IPS-NIHi7 (cell line): ENCODE results near the gene HAND2.

ENCODE experiments used
- DNase-seq: peaks from one replicate; pipeline ENCODE4 v3.0.0; 2012; ENCODE audit warnings: mixed read lengths; ENCODE audit errors: extremely low spot score

HAND2 gene

DNA sequence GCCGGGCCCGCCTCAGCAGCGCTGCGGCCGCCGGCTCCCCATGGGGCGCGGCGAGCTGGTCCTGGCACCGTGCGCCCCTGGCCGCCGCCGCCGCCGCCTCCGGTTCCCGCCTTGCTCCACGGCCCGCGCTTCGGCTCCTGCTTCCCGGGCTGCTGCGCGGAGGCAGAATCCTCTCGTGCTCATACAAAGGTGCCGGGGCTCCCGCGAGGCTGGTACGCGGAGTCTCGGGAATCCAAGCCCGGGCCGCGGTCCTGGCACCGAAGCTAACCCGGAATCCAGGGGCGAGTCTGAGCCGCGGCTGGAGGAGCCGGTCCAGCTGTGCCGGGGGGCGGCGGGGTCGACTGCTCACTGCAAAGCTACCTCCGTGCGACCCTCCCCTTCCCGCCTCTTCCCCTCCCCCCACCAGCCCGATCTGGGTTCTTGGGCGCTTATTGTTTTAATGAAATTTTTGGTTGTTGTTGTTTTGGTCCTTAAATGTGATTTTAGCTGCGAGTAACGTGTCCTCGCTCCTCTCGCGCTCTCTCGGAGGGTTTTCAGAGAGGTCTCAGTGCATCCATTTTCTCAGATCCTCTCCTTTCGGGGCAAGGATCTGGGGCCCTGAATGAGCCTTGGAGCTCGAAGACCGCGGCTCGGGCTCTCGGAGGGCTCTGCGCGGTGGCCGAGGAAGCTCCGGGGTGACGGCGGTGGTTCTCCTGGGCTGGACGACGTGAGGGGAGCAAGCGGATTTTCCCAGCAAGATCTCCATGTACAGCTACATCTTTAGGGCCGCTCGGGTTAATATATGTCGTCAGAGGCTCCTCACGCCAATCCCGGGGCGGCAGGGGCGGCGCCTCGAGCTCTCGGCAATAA, at the start of gene HAND2:
HAND2 (minus strand) TSS at position 753 of the 849 bp plus-strand sequence. CDS start 940 bp downstream, outside the sequence.
- no peak for DNase-seq

DNA sequence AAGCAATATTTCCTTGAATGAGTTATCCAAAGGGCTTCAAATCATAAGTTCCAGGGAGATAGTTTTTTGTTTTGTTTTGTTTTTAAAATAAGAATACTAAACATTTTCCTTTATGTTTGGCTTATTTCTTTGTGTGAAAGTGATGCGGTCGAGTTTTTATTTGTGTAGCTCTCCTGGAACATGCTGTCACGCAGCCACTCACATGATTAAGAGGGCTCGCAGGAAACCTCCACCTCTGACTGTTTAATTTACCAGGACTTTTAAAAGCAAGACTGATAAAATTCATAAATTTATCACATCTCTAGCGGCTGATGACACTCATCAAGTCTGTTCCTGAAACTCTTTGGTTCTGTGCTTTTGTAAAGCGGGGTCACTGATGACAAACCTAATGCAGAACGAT, 48.9 kb upstream of the HAND2 start:
- no peak for DNase-seq

DNA sequence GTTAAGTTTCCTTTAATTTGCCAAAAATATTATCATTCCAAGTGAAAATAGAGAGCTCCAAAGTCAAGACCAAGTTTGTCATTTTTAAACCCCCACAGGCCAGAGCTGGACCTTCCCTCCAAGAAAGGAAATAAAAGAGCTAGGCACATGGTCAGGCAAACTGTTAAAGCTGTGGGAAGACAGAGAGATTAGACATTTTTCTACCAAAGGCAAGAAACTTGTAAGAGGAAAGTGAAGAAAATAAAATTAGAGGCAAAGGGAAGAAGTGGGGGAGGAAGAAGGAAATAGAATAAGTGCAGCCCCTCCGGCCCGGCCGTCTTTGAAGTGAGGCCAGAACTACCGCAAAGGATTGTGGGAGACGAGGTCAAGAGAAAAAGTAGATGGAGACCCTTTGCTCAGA, 47.9 kb upstream of the HAND2 start:
- no peak for DNase-seq

DNA sequence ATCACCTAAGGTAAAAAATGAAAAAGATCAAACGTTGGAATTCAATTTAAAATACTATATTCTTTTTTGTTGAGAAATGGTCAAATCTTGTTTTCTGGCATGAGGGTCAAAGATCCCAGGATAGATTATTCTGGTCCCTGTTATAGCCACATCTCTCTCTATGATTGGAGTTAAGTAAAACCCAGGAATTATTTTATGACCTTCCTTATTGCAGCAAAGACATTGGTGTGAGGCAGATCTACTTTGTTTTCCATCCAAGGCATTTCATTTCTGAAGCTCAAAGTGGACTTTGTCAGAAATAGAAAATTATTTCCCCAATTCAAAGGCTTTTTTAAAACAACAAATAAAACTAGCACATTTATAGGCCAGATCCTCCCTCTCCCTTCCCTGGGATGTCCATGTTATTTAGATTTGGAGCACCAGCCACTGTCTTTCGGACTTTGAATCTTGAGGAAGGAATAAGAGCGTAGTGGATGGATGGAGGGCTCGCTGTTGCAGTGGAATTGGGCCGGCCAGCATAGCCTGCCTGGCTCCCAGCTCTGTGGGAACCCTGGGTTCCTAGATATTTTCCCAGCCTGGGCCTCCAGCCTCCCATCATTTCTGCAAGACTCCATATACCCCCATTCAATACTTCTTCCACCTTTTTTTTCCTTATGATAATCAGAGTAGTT, 45.6 kb upstream of the HAND2 start:
- DNase-seq: no peak

DNA sequence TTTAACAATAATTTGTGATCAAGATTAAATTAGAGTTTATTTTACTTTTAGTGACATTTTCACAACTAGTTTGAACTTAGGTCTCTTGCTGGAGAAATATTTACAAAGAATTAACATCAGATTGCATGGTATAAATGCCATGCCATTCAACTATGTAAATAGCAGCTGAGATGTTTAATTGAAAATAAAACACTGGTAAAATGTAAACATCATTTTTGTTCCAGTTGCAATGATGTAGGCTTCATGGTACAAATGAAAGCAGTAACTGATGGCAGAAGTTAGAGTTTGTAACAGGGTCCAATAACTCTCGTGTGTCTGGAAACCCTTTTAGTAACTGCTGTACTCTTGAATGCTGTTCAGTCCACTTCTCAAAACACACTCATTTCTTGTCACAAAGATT, 43.7 kb upstream of the HAND2 start:
- DNase-seq: no peak

DNA sequence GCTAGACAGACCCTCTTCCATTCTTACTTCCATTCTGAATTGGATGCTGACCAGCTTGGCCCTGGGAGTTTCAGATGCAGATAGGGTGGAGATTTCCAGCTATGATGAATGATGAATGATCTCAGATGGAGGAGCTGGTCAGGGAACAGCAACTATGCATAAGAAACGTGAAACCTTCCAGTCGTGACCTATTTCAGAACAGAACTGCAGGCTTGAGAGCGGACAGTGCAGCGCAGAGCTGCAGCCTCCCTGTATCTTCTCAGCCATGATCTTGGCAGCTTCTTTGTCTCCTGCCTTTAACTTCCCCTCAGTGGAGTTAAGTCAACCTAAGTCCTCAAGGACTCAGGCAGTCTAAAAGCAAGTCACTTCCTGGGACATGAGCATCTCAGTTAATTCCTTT, 43.3 kb upstream of the HAND2 start:
- DNase-seq: no peak

DNA sequence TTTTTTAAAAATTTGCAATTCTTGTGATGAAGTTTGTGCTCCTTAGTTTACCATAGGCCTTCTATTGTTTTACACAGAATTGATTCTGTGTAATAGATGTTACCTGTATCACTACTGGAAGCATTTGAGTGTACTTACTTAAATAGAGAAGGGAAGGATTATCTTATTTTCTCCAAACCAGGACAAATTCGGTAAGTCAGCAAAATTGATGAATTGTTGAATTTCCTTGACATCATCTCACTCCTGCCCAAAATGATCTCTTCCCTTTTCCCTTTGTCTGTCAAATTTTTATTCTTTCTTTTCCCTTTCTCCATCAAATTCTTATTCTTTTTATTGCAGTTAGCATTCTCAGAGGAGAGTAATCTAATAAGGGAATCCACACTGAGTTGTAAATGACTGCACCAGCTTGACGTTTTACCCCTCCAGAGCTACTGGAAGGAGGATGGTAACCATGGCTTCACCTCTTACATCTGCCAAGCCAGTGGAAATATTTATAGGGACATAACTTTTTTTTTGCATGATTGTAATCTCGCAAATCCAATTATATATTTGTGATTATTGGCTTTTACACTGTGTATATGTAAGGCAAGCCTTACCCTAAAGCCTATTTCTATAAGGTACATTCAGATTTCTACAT, 42.6 kb upstream of the HAND2 start:
- no peak for DNase-seq

DNA sequence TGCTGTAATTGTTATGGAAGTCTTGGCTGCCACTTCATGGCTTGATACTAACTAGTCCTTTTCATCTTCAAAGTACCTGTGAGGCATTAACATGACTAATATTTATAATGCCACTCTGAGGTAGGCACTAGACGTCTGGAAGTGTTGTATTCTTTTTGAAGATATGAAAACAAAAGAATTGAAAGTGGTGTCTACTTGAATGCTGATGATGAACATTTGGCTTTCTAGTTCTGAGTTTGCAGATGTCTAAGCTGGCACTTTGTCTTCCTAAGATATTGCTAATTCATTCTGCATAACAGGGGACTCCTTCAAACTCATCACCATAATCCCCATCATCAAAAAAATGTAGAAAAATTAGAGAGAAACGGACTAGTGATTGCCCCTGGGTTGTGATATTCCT, 41.6 kb upstream of the HAND2 start:
- no peak for DNase-seq

DNA sequence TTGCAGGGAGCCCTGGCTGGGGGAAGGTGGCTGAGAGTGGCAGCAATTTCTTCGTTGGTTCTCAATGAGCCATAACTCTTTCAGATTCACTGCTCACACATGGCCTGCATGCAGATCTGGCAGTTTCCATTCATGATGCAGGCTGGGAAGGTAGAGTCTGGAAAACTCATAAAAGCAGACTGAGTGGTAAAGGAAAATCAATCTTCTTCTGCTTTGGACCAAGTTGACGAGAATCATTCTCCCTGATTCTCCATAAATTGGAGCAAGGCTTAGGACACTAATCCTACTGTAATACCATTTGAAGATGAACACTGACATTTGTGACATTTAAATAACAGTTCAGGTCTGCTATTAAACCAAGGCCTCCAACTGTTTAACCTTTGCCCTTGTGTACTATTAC, 35.3 kb upstream of the HAND2 start:
- DNase-seq: no peak

DNA sequence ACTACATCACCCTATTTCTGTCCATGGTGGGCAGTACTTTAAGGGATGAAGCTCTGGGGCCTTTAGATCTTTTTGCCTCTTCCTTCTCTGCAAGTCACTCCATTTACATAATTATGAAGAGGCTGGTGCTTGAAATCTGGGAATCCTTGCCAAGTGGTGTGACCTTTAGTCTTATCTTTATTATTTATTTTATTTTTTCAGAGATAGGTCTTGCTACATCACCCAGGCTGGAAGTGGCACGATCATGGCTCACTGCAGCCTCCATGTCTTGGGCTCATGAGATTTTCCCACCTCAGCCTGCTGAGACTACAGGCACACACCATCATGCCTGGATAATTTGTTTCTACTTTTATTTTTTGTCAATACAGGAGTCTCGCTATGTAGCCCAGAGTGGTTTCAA, 34.4 kb upstream of the HAND2 start:
- DNase-seq: no peak

DNA sequence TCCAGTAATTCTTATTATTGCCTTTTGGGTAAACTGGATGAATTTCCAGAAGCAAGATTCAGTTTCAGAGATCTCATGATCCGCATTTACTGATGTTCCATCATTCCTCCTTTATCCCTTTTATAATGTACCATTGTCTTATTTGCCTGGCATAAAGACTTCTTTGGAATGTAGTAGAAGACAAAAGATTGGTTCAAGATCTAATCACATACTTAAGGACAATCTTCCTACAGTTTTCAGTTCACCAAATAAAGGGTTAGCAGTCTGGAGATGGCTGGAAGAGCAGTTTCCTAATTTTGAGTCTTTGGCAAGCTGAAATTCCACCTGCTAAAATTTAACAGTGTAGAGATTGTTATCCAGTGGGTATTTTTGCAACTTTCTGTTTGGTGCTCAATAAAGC, 30.9 kb upstream of the HAND2 start:
- DNase-seq: no peak

DNA sequence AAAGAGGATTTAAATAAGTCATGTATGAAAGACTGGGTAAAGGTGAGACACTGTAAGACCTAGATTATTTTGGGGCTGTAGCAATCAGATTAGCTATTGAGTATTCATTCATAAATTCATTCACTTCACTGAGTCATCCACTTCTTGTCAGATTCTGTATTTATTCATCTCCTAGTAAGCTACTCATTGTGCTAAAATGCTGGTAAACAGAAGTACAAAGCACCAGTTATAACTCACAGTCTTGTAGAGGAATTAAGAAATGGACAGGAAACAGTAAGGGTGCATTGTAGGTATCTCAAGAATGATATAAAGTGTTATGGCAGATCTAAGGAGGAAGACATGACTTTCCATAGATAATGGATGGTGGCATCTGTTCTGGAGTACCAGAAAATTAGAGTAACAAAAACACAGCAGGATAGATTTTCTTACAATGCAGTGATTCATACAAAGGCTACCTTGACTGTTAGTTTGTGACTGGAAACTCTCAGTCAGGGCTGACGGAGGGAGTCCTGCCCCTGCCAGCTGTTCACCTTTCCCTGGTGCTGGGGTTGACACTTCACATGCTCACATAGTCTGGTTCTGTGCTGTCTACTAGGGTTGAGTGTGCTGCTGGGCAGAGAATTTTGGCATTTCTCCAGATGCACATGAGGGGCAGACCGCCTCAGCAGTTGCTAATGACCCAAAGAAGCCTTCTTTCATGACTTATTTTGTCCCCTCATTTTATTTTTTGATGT, 26.5 kb upstream of the HAND2 start:
- DNase-seq: no peak

DNA sequence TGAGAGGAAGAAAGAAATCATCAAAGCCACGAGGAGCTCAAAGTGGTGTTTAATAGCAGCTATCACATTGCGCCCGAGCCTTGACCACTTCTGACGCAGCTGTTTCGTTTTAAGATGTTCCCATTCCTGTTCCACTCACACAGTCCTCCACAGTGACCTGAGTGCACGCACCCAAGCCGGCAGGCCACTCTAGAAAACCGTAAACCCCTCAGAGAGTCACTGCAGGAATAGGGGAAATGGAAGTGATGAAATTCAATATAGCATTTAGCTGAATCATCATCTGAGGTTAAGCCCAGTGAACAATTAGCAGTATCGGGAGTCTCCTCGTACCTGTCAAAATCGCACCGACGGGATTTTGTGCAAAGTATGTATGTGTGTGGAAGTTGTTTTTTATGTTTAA, 17.9 kb upstream of the HAND2 start:
- DNase-seq: no peak

DNA sequence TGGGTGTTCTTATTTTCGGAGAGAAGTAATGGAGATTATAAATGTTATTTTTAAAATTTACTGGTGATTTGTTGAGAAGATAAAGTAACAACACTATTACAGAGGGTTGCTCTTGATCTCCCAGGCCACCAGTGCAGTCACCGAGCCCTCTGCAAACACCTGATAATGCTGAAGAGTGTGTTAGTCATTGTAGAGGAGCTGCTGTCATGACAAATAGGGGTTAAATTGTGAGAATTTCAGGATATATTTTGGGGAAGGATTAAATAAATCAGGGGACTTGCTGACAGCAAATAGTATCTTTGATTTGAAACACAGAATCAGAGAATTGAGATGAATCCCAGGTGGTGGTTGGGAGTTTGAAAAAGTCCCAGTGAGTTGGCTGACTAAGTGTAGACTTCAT, 16.7 kb upstream of the HAND2 start:
- DNase-seq: no peak

DNA sequence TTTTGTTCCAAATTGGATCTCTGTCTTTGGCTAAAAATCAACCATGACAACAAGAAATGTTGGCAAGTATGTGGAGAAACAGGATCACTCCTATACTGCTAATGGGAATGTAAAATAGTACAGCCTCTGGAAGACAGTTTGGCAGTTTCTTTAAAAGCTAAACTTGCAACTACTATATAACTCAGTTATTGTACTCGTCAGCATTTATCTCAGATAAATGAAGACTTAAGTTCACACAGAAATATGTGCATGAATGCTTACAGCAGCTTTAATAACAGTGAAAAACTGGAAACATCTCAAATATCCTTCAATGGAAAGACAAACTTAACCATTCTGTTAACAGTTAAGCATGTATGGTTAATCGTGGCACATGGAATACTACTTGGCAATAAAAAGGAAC, 15.4 kb upstream of the HAND2 start:
- DNase-seq: no peak

DNA sequence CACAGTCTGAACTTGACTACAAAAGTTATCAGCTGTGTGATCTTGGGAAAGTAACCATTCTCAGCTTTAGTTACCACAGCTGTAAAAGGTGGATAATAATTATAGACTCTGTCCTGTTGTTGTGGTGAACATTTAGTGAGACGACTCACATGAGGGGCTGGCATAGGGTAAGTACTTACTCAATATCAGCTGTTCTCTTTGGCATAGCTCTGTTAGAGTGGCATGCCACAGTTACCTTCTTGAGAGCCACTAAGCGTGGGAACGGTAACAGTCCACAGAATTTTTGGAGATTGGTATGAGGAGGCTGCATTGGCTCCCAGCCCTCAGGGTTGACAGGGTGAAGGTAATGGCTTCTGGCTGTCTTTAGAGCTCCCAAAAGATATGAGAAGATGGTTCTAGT, 13.2 kb upstream of the HAND2 start:
- no peak for DNase-seq

DNA sequence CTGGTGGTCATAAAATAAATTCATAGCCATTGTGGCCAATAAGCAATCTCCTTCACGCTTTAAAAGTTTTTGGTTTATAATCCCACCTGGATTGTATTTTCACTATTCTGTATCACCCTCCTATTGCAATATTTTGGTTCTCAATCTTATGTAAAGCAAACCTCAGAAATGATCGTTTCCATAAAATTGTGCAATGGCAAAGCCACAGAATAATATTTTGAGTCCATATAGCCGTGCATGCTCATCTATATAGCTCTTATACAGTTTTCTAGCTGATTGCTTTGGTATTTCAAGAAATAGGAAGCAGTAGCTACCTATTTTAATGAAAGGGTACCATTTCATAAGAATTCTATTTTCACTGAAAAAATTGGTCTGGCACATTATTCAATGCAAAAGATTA, 10.0 kb upstream of the HAND2 start:
- no peak for DNase-seq

DNA sequence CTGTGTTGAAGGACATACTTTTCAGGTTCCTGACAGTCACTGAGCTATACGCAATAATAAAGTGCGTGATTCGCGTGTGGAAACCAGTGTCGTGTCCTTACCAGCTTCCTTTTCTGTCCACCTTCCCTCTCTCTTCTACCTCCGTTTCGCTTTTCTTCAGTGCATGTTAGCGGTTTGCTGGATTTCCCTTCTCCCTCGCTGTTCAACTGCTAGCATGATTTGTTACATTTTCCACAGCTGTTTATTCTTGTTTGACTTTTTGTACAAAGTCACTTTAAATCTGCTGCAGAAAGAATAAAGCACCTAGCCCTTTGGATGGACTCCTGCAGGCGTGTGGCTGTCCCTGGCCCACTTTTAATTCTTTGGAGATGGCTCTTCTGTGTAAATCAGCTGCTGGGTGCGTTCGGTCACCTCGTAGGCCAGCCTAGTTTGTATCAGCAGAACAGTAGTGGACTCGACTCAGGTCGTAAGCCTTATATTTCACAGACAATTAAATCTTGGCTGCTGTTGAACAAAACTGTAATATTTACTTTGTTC, 8.9 kb upstream of the HAND2 start:
- DNase-seq: no peak

DNA sequence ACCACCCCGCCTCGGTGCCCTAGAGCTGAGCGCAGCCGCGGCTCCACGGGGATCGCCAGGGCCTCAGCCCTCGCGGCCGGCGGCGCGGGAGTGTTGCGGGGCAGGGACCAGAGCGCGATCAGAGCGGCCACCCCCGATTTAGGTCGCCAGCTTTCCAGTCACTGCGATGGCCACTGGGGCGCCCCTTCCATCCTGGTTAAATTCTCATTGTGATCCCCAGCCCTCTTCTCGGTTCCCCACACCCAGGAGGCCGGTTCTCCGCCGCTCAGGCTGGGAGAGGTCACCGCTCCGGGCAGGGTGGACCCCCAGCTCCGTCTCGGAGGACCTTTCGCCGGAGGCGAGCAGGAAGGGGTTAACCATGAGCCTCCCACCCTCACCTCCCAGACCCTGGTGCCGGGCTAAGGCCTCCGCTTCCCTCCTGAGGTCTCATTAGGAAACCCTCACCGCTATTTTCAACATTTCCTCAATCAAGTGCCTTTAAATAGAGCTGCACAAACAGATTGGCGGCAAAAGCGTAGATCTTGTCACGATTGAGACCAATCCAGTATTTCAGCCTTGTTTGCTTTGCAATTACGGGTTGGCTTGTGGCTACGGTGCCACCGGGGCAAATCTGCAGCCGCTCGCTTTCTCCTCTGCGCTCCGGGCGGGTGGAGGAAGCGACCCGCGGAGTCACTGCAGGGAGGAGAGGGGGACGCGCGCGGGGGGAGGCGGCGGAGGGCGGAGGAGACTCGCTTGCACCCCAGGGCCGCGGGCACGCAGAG, 8.3 kb upstream of the HAND2 start:
- DNase-seq: no peak

DNA sequence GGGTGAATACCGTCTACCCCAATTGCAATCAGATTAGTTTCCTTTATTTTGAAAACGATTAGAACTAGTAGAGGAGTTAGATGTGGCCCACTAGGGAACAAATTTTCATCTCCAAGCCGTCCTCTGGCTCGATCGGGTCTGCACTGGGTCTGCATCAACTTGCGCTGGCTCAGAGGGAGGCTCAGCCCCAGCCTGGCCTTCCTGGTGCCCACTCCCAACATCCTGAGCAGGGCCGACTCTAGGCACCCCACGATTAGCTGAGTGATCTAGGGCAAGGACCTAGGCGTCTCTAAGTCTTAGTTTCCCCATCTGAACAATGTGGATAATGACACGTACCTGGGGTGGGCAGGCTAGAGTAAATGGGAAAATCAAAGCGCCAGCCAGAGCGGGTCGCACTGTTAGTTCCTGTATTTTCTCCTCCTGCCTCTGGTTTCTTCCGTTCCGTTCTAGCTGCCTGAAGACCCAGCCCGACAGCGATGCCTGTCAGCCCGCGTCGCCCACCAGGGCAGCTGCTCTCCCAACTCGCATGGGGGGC, 7.7 kb upstream of the HAND2 start:
- DNase-seq: no peak
